K562 (cell line): ENCODE measurements around the gene LAMTOR4. TPM values are rescaled to one million over a fixed set of nuclear protein-coding genes. Genes with fewer than 3 reads are reported as not detected.
A peak's percentile ranks its signal among the peaks of the same experiment; 100 is the strongest.

Experiments
- ASH1L ChIP-seq: fragments of 450-650 bp; IDR thresholded peaks from 2 replicates; pipeline ENCODE4 v1.6.1; 2018; ENCODE audit warnings: borderline replicate concordance, mild to moderate bottlenecking, low read depth; ENCODE audit not compliant: partially characterized antibody
- ATF7 ChIP-seq: fragments of 450-650 bp; IDR thresholded peaks from 2 replicates; pipeline ENCODE4 v1.7.1; 2014; ENCODE audit warnings: mild to moderate bottlenecking, moderate library complexity
- BACH1 ChIP-seq: fragments of 200-800 bp; sonication (Bioruptor generic); IDR thresholded peaks from 2 replicates; pipeline ENCODE4 v1.6.1; 2016; ENCODE audit warnings: missing genetic modification characterization, missing compliant biosample characterization
- ERF ChIP-seq: fragments of 450-650 bp; formaldehyde crosslinking; IDR thresholded peaks from 2 replicates; pipeline ENCODE4 v1.4.0; 2020; ENCODE audit warnings: mild to moderate bottlenecking, mixed read lengths
- FIP1L1 ChIP-seq: fragments of 200-400 bp; formaldehyde crosslinking; IDR thresholded peaks from 2 replicates; pipeline ENCODE4 v1.6.1; 2018; ENCODE audit warnings: mild to moderate bottlenecking, low read depth, low read length; ENCODE audit not compliant: poor library complexity, severe bottlenecking
- NFIC ChIP-seq: fragments of 450-650 bp; IDR thresholded peaks from 2 replicates; pipeline ENCODE4 v1.6.1; 2017; ENCODE audit warnings: mild to moderate bottlenecking, inconsistent platforms
- NR2F6 ChIP-seq: fragments of 450-650 bp; formaldehyde crosslinking; IDR thresholded peaks from 2 replicates; pipeline ENCODE4 v1.4.0; 2020; ENCODE audit warnings: mild to moderate bottlenecking
- SMAD2 ChIP-seq: fragments of 150-350 bp; IDR thresholded peaks from 2 replicates; pipeline ENCODE4 v1.6.1; 2014; ENCODE audit warnings: low read depth, mild to moderate bottlenecking, low read length
- SMARCC2 ChIP-seq: fragments of 450-650 bp; IDR thresholded peaks from 2 replicates; pipeline ENCODE4 v1.6.1; 2017; ENCODE audit warnings: antibody characterized with exemption, moderate library complexity, mild to moderate bottlenecking, low read depth
- ZNF239 ChIP-seq: fragments of 250-450 bp; sonication (Bioruptor Pico); IDR thresholded peaks from 2 replicates; pipeline ENCODE4 v1.4.0; 2020; ENCODE audit warnings: mild to moderate bottlenecking
- ZNF586 ChIP-seq: fragments of 450-650 bp; formaldehyde crosslinking; conservative IDR thresholded peaks from 2 replicates; pipeline ENCODE4 v1.4.0; 2020; ENCODE audit warnings: mild to moderate bottlenecking, moderate library complexity
- ZNF766 ChIP-seq: fragments of 200-800 bp; sonication (Bioruptor generic); conservative IDR thresholded peaks from 2 replicates; pipeline ENCODE4 v1.6.1; 2016; ENCODE audit warnings: missing genetic modification characterization, missing compliant biosample characterization
- polyA plus RNA-seq, 8 experiments: library from polyadenylated mRNA; depleted of rRNA in 4 of 8; stranded (reverse) in 5 of 8; unstranded in 3 of 8; fragments of >200 nt; fragmentation: Nextera tagmentation in 2 of 8; fragmentation: Illumina TruSeq in 1 of 8; extraction: Ambion mirVana in 2 of 8; extraction: Trizol in 1 of 8; gene quantifications; 2 replicates each; pipeline versions ENCODE4 v1.2.1 to v1.2.3, GENCODE V29; 2011 to 2014; ENCODE audit warnings: inconsistent platforms in 1 of 8, missing spikeins in 1 of 8
- total RNA-seq, 7 experiments: library from RNA; depleted of rRNA in 6 of 7; stranded (reverse); fragments of >200 nt in 6 of 7; fragmentation: Illumina TruSeq in 2 of 7; extraction: Trizol in 2 of 7; gene quantifications; 2 replicates each; pipeline versions ENCODE4 v1.2.1 to v1.2.3, GENCODE V29; 2011 to 2021; ENCODE audit warnings: low replicate concordance in 1 of 7
- TF ChIP-seq, protein P1 (sequence below), 2 experiments: fragments of 450-650 bp; IDR thresholded peaks; 2 replicates each; pipeline ENCODE4 v1.6.1; 2016
- TF ChIP-seq, protein P2 (sequence below): fragments of 150-350 bp; conservative IDR thresholded peaks from 2 replicates; pipeline ENCODE4 v1.6.1; 2014; ENCODE audit warnings: low read length
- TF ChIP-seq, protein P3 (sequence below): fragments of 250-450 bp; sonication (Bioruptor Pico); IDR thresholded peaks from 2 replicates; pipeline ENCODE4 v1.4.0; 2020; ENCODE audit warnings: borderline replicate concordance
- TF ChIP-seq, protein P4 (sequence below): IDR thresholded peaks from 3 replicates; pipeline ENCODE4 v1.6.1; 2011; ENCODE audit warnings: borderline replicate concordance, mild to moderate bottlenecking; ENCODE audit not compliant: insufficient read length, insufficient read depth
- TF ChIP-seq, protein P5 (sequence below): fragments of 450-650 bp; IDR thresholded peaks from 2 replicates; pipeline ENCODE4 v1.6.1; 2016; ENCODE audit warnings: mild to moderate bottlenecking

The LAMTOR4 gene
- total and polyA plus RNA-seq, 9 of the 15 experiments (the other 6 are each of a cell fraction or from before 2014, with no cell fraction given), result 79.6 to 314 (median 195) TPM

DNA sequence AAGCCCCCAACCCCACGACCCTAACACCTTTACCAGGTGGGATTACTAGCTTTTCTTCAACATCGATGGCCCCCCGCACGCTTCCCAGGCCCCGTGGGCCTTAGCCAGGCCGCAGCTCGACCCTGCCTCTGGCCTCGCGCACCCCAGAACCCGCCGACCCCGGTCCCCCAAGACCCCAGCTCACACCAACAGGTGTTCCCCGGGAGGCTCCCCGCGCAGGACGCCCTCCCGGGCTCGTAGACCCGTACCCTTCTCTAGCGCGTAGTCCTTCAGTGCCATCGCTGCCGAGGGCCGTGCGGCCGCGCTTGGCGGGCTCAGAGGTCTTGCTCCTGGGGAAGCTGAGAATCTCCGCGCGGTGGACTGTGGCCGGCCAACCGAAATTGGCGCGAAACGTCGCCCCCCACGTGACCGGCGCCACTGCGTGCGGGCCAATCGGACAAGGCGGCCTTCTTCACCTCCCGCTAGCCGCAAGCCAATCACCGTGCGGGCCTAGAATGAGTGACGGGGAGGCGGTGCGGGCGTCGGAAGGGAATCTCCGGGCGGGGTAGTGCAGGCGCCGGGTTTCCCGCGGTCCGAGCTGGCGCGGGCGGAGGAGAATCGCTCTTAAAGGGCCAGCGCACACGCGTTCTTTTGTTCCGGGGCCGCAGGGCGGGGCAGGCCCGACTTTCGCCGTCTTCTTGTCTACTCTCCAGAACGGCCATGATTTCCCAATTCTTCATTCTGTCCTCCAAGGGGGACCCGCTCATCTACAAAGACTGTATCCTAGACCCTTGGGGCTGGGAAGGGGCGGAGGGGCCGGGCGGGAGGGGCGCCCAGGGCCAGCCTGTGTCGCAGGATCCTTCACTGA is 47.5 kb upstream of the LAMTOR4 start, which contains the start of the genes AP4M1 and MCM7 (continued):
- TF ChIP-seq, protein P1, sequence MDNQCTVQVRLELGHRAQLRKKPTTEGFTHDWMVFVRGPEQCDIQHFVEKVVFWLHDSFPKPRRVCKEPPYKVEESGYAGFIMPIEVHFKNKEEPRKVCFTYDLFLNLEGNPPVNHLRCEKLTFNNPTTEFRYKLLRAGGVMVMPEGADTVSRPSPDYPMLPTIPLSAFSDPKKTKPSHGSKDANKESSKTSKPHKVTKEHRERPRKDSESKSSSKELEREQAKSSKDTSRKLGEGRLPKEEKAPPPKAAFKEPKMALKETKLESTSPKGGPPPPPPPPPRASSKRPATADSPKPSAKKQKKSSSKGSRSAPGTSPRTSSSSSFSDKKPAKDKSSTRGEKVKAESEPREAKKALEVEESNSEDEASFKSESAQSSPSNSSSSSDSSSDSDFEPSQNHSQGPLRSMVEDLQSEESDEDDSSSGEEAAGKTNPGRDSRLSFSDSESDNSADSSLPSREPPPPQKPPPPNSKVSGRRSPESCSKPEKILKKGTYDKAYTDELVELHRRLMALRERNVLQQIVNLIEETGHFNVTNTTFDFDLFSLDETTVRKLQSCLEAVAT (IDR thresholded peaks at IDR 0.05), result peak; percentile 46 to 86; a peak in 2 of 4 replicates
- TF ChIP-seq ZNF239 (CRISPR knock-in tag) (no peak), ERF (CRISPR knock-in tag) (peak; percentile 44; the same call in 1 of the 2 replicates), NFIC (0 out of 2 replicates have a peak, but pooled peaks have one; percentile 29), ZNF766 (CRISPR knock-in tag) (peak; percentile 58; the same call in 1 of the 2 replicates), ZNF586 (no peak), ATF7 (peak; percentile 47), FIP1L1 (peak; percentile 62), SMAD2 (no peak), NR2F6 (CRISPR knock-in tag) (no peak), SMARCC2 (no peak), BACH1 (tag) (no peak), ASH1L (peak; percentile 77)
- TF ChIP-seq, protein P2, sequence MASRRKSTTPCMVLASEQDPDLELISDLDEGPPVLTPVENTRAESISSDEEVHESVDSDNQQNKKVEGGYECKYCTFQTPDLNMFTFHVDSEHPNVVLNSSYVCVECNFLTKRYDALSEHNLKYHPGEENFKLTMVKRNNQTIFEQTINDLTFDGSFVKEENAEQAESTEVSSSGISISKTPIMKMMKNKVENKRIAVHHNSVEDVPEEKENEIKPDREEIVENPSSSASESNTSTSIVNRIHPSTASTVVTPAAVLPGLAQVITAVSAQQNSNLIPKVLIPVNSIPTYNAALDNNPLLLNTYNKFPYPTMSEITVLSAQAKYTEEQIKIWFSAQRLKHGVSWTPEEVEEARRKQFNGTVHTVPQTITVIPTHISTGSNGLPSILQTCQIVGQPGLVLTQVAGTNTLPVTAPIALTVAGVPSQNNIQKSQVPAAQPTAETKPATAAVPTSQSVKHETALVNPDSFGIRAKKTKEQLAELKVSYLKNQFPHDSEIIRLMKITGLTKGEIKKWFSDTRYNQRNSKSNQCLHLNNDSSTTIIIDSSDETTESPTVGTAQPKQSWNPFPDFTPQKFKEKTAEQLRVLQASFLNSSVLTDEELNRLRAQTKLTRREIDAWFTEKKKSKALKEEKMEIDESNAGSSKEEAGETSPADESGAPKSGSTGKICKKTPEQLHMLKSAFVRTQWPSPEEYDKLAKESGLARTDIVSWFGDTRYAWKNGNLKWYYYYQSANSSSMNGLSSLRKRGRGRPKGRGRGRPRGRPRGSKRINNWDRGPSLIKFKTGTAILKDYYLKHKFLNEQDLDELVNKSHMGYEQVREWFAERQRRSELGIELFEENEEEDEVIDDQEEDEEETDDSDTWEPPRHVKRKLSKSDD, result no peak
- TF ChIP-seq, protein P3, sequence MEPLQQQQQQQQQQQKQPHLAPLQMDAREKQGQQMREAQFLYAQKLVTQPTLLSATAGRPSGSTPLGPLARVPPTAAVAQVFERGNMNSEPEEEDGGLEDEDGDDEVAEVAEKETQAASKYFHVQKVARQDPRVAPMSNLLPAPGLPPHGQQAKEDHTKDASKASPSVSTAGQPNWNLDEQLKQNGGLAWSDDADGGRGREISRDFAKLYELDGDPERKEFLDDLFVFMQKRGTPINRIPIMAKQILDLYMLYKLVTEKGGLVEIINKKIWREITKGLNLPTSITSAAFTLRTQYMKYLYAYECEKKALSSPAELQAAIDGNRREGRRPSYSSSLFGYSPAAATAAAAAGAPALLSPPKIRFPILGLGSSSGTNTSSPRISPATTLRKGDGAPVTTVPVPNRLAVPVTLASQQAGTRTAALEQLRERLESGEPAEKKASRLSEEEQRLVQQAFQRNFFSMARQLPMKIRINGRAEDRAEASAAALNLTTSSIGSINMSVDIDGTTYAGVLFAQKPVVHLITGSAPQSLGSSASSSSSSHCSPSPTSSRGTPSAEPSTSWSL (CRISPR knock-in tag), result peak; percentile 33; the same call in 1 of the 2 replicates
- TF ChIP-seq, protein P4, sequence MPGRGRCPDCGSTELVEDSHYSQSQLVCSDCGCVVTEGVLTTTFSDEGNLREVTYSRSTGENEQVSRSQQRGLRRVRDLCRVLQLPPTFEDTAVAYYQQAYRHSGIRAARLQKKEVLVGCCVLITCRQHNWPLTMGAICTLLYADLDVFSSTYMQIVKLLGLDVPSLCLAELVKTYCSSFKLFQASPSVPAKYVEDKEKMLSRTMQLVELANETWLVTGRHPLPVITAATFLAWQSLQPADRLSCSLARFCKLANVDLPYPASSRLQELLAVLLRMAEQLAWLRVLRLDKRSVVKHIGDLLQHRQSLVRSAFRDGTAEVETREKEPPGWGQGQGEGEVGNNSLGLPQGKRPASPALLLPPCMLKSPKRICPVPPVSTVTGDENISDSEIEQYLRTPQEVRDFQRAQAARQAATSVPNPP, result no peak
- TF ChIP-seq, protein P5, sequence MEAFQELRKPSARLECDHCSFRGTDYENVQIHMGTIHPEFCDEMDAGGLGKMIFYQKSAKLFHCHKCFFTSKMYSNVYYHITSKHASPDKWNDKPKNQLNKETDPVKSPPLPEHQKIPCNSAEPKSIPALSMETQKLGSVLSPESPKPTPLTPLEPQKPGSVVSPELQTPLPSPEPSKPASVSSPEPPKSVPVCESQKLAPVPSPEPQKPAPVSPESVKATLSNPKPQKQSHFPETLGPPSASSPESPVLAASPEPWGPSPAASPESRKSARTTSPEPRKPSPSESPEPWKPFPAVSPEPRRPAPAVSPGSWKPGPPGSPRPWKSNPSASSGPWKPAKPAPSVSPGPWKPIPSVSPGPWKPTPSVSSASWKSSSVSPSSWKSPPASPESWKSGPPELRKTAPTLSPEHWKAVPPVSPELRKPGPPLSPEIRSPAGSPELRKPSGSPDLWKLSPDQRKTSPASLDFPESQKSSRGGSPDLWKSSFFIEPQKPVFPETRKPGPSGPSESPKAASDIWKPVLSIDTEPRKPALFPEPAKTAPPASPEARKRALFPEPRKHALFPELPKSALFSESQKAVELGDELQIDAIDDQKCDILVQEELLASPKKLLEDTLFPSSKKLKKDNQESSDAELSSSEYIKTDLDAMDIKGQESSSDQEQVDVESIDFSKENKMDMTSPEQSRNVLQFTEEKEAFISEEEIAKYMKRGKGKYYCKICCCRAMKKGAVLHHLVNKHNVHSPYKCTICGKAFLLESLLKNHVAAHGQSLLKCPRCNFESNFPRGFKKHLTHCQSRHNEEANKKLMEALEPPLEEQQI, result no peak
